ENCODE data around the gene PINK1. TPM values are rescaled to one million over a fixed set of nuclear protein-coding genes. Genes with fewer than 3 reads are reported as not detected.

Gene PINK1
- total RNA-seq, 3 donors from 2014 or later = 75.4 to 141 (median 111) TPM

DNA sequence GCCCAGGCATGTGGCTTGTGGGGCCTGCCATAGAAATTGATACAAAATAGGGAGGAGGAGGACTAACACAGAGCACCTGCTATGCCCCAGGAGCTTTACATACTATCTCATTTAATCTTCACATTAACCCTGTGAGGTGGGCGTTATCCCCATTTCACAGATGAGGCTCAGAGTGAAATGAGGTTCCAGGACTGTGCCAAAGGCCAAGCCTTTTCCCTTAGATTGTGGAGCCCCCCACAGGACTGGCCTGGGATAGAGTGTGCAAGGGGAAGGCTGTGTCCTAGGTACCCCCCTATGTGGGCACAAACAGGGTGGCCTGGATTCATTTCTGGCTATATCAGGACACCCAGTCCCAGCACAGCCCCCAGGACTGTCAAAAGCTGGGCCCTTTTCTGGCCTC lies 30.1 kb downstream of the PINK1 start:
- DNase-seq (no peak), ATAC-seq (no peak)
- intact Hi-C loops (cut with DNase I, micrococcal nuclease) = no loop called here
- no peak overlapping the region for H3K4me3 ChIP-seq
- peaks cover 14% of the 10 kb centered on the region for H3K4me1 ChIP-seq (ENCODE audit: low read depth)
- no peaks in the 10 kb centered on the region for H3K36me3 ChIP-seq (ENCODE audit: low read depth)
- TF ChIP-seq, protein P1, sequence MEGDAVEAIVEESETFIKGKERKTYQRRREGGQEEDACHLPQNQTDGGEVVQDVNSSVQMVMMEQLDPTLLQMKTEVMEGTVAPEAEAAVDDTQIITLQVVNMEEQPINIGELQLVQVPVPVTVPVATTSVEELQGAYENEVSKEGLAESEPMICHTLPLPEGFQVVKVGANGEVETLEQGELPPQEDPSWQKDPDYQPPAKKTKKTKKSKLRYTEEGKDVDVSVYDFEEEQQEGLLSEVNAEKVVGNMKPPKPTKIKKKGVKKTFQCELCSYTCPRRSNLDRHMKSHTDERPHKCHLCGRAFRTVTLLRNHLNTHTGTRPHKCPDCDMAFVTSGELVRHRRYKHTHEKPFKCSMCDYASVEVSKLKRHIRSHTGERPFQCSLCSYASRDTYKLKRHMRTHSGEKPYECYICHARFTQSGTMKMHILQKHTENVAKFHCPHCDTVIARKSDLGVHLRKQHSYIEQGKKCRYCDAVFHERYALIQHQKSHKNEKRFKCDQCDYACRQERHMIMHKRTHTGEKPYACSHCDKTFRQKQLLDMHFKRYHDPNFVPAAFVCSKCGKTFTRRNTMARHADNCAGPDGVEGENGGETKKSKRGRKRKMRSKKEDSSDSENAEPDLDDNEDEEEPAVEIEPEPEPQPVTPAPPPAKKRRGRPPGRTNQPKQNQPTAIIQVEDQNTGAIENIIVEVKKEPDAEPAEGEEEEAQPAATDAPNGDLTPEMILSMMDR (IDR thresholded peaks at IDR 0.05) = no peak
- no peaks in the 10 kb centered on the region for H3K9me3 ChIP-seq

DNA sequence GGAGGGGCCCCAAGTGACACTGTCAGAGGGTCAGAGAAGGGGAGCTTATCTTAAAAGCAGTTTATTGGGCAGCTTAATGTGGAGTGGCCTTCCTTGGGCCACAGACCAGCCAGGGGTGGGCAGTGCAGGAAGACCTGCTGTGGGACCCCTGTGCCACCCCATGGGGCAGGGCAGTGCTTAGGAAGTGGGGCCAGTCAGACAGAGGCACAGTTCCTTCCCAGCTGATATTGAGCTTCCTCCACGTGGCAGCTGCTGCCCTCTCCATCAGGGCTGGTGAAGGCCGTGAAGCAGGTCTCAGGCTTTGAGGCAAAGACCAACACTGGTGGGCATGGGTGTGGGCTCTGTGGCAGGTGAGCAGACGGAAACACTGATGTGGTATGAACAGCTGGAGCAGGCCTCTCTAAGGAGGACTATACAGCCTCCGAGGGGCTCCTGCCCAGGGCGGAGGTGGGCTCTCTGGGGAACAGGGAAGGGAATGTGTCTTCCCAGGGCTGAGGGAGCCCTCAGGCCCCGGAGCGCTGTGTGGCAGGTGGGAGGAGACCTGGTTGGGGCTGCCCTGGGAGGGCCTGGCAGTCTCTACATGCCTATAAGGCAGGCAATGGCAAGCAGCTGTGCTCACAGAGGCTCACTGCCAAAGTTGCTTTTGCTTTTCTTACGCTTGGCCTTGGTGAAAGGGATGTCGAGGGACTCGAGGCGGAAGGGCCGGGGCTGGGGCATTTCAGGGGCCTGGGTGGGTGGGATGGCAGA lies 30.9 kb downstream of the PINK1 start:
- TF ChIP-seq, protein P1 (IDR thresholded peaks at IDR 0.05) = no peak
- Histone ChIP-seq H3K36me3 (ENCODE audit: low read depth) (no peaks in the 10 kb centered on the region), H3K4me1 (ENCODE audit: low read depth) (peaks cover 14% of the 10 kb centered on the region), H3K9me3 (no peaks in the 10 kb centered on the region), H3K4me3 (no peak overlapping the region)
- DNase-seq (peak in 1 of 3 donors; percentile 35), ATAC-seq (no peak)
- intact Hi-C loops (cut with DNase I, micrococcal nuclease) = no loop called here

DNA sequence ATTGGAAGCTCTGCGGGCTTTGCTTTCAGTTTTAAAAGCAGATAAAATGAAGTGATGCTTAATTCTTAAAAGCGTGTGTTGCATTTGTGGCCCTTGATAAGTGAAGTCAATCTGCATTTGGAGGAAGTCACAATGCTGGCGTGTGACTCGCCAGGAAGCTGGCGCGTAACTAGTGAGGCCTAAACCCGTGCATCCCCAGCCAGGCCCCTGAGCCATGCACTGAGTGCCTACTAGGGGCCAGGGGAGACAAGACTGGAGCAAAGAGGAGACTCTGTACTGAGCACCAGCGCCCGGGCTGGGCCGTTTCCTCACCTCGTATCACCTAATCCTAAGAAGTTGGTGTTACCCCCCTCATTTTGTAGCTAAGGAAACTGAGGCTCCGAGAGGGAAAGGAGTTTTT lies 32.5 kb downstream of the PINK1 start:
- Histone ChIP-seq H3K9me3 (no peaks in the 10 kb centered on the region), H3K4me1 (ENCODE audit: low read depth) (peaks cover 3% of the 10 kb centered on the region), H3K36me3 (ENCODE audit: low read depth) (no peaks in the 10 kb centered on the region), H3K4me3 (no peak overlapping the region)
- no peak for ATAC-seq
- intact Hi-C loops (cut with DNase I, micrococcal nuclease) = no loop called here
- TF ChIP-seq, protein P1 (IDR thresholded peaks at IDR 0.05) = no peak
- no peak for DNase-seq

GRCh38 chr1:20666146-20666545 lies 32.9 kb downstream of the PINK1 start:
- DNase-seq (no peak), ATAC-seq (no peak)
- TF ChIP-seq, protein P1 (IDR thresholded peaks at IDR 0.05) = no peak
- peaks cover 3% of the 10 kb centered on the region for H3K4me1 ChIP-seq (ENCODE audit: low read depth)
- intact Hi-C loops (cut with DNase I, micrococcal nuclease) = no loop called here
- H3K36me3 ChIP-seq (ENCODE audit: low read depth) = no peaks in the 10 kb centered on the region
- no peak overlapping the region for H3K4me3 ChIP-seq
- H3K9me3 ChIP-seq = no peaks in the 10 kb centered on the region

DNA sequence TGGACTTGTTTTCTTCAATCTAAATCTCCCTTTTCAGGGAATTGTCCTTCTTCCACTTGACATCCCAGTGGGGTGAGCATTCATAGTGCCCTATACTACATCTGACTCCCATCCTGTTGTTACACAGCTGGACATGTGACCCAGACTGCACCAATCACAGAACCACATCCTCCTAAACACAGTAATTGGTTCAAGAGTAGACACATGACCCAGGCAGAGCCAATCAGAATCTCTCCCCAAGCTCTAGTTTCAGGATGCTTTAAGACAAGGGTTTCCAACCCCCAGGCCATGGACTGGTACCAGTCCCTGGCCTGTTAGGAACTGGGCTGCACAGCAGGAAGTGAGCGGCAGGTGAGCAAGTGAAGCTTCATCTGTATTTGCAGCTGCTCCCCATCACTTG lies 33.5 kb downstream of the PINK1 start:
- no peaks in the 10 kb centered on the region for H3K9me3 ChIP-seq
- DNase-seq (no peak), ATAC-seq (no peak)
- TF ChIP-seq, protein P1 (IDR thresholded peaks at IDR 0.05) = no peak
- intact Hi-C loops (cut with DNase I, micrococcal nuclease) = no loop called here
- no peaks in the 10 kb centered on the region for H3K36me3 ChIP-seq (ENCODE audit: low read depth)
- no peak overlapping the region for H3K4me3 ChIP-seq
- peaks cover 3% of the 10 kb centered on the region for H3K4me1 ChIP-seq (ENCODE audit: low read depth)
